Lower lobe of right lung (tissue), 2 donors: ENCODE results near the gene ZSWIM3. TPM values are rescaled to one million over a fixed set of nuclear protein-coding genes. Genes with fewer than 3 reads are reported as not detected.
A peak's percentile ranks its signal among the peaks of the same experiment; 100 is the strongest.

ENCODE experiments used
- ATAC-seq, 2 donors: fragments of 200-7000 bp; cut with Tn5 transposase; one replicate each; pipeline ENCODE4 v1.9.1; 2020 to 2022; ENCODE audit warnings: mild to moderate bottlenecking in 2 of 2, moderate library complexity in 2 of 2
- DNase-seq: peaks from one replicate; pipeline ENCODE4 v3.0.0-alpha.2; 2020
- H3K27ac ChIP-seq: fragments of 200-600 bp; one replicate; pipeline ENCODE4 v1.8.0; 2022
- H3K27me3 ChIP-seq: fragments of 200-600 bp; one replicate; pipeline ENCODE4 v1.8.0; 2022; ENCODE audit warnings: low read depth
- H3K36me3 ChIP-seq: fragments of 200-600 bp; one replicate; pipeline ENCODE4 v1.8.0; 2022; ENCODE audit warnings: mild to moderate bottlenecking
- H3K4me1 ChIP-seq: fragments of 200-600 bp; one replicate; pipeline ENCODE4 v1.8.0; 2022
- H3K4me3 ChIP-seq: fragments of 200-600 bp; one replicate; pipeline ENCODE4 v1.8.0; 2022; ENCODE audit warnings: mild to moderate bottlenecking
- H3K9me3 ChIP-seq: fragments of 200-600 bp; one replicate; pipeline ENCODE4 v1.8.0; 2022
- CTCF ChIP-seq: fragments of 200-600 bp; IDR thresholded peaks from one replicate; pipeline ENCODE4 v1.8.0; 2022; ENCODE audit warnings: antibody characterized with exemption, mild to moderate bottlenecking
- intact Hi-C: fragments of 100-400 bp; cut with DNase I; formaldehyde crosslinking; loops from one replicate; pipeline ENCODE4 v1.11.0; 2022
- long read RNA-seq: library from polyadenylated mRNA; unstranded; transcript quantifications from one replicate; pipeline ENCODE4 v2.0.0, GENCODE V29; 2021
- total RNA-seq: library from RNA; stranded (reverse); fragmentation: NEBNext Ultra II Directional; extraction: Animal tissue kit (Norgen Biotek cat#: 25700); gene quantifications from one replicate; pipeline ENCODE4 v1.2.1, GENCODE V29; 2021
- donor health status: DM: no; HTN: yes; CAD: no; lungs with severe emphysema.

ZSWIM3 gene
- total RNA-seq, result 3.0 TPM
- long read RNA-seq, partial matches to known transcripts, result 1 of 2 reads
- long read RNA-seq, other reads (novel, unspliced or antisense), result 0 of 2 reads

GRCh38 chr20:45857114-45857881 is at the start of gene ZSWIM3, which contains the start of gene ACOT8:
Gene ZSWIM3 (plus strand): TSS chr20:45857614. CDS start chr20:45857826, 212 bp downstream.
Gene ACOT8 (minus strand): TSS chr20:45857392. CDS start chr20:45857315, 77 bp downstream.
- ATAC-seq (peak; percentile 99), DNase-seq (peak; percentile 92)
- Histone ChIP-seq H3K4me3 (peak within 1 kb of the TSS; percentile 86), H3K9me3 (no peaks in the 10 kb centered on the region), H3K4me1 (peaks cover 26% of the 10 kb centered on the region), H3K36me3 (peaks cover 16% of the 10 kb centered on the region), H3K27ac (peak within 1 kb of the TSS; percentile 85), H3K27me3 (no peaks in the 10 kb centered on the region)
- TF ChIP-seq CTCF, result no peak
- intact Hi-C loops, result no loop called here

GRCh38 chr20:45810191-45810970 is 47.0 kb upstream of the ZSWIM3 start:
- no peak for TF ChIP-seq CTCF
- DNase-seq (no peak), ATAC-seq (no peak)
- intact Hi-C loops, result no loop called here
- Histone ChIP-seq H3K9me3 (no peaks in the 10 kb centered on the region), H3K27me3 (no peaks in the 10 kb centered on the region), H3K36me3 (peaks cover 63% of the 10 kb centered on the region), H3K4me3 (no peak overlapping the region), H3K4me1 (peaks cover 9% of the 10 kb centered on the region), H3K27ac (no peak overlapping the region)

- Histone ChIP-seq H3K36me3 (peaks cover 43% of the 10 kb centered on the region), H3K4me1 (peaks cover 11% of the 10 kb centered on the region), H3K4me3 (peak within 1 kb of the TSS; percentile 63), H3K9me3 (no peaks in the 10 kb centered on the region), H3K27me3 (no peaks in the 10 kb centered on the region), H3K27ac (no peak within 1 kb of the TSS)
- ATAC-seq, result peak; percentile 99
- DNase-seq, result peak; percentile 96
- TF ChIP-seq CTCF, result no peak
- intact Hi-C loops, result no loop called here
Observed at GRCh38 chr20:45812157-45813005, 45.0 kb upstream of the ZSWIM3 start, which contains the start of gene UBE2C. Gene UBE2C (plus strand): TSS chr20:45812644. CDS start chr20:45812696, 52 bp downstream.

- Histone ChIP-seq H3K27ac (no peak overlapping the region), H3K4me3 (peak overlapping the region; percentile 63), H3K9me3 (no peaks in the 10 kb centered on the region), H3K4me1 (peaks cover 14% of the 10 kb centered on the region), H3K27me3 (no peaks in the 10 kb centered on the region), H3K36me3 (peaks cover 38% of the 10 kb centered on the region)
- no peak for TF ChIP-seq CTCF
- ATAC-seq (no peak), DNase-seq (no peak)
- intact Hi-C loops, result no loop called here
Observed at GRCh38 chr20:45813006-45813340, 44.4 kb upstream of the ZSWIM3 start.

- no peak for ATAC-seq
- no peak overlapping the region for H3K27ac ChIP-seq
- H3K9me3 ChIP-seq, result no peaks in the 10 kb centered on the region
- H3K27me3 ChIP-seq, result no peaks in the 10 kb centered on the region
- H3K4me3 ChIP-seq, result no peak overlapping the region
- peaks cover 14% of the 10 kb centered on the region for H3K4me1 ChIP-seq
- intact Hi-C loops, result no loop called here
- peaks cover 32% of the 10 kb centered on the region for H3K36me3 ChIP-seq
- no peak for TF ChIP-seq CTCF
- DNase-seq, result no peak
Observed at GRCh38 chr20:45813489-45813888, 43.9 kb upstream of the ZSWIM3 start.
